ENCODE data around the gene BDP1.
A peak's percentile ranks its signal among the peaks of the same experiment; 100 is the strongest.
"Not testable (repeated sequence)": the region's sequence is repeated elsewhere in the genome, so short reads cannot be mapped to it uniquely, and the experiment has no call there.

Gene BDP1

DNA sequence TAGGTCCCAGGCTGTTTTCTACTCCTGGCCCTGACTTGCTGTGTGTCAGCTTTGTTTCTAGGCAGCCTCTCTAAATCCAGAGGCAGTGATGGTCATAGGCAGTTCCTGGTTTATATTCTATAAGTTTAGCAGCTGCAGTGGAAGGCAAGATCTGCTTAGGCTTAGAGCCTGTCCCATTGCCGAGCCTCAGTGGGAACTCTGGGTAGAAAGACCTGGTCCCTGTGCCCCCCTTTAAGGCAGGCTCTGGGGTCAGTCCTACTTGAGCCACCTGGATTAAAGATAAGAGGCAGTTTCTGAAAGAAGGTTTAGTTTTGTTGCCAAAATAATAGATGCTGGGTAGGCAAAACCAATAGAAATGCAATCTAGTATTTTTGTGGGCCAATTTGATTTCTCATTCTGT is 145.3 kb downstream of the BDP1 start:
- Histone ChIP-seq H3K4me2 (ENCODE audit: low read length) (no peak overlapping the region), H3K27ac (ENCODE audit: low read depth, low read length, poor library complexity, severe bottlenecking) (no peak overlapping the region), H3K9ac (ENCODE audit: low read length) (no peak overlapping the region)

DNA sequence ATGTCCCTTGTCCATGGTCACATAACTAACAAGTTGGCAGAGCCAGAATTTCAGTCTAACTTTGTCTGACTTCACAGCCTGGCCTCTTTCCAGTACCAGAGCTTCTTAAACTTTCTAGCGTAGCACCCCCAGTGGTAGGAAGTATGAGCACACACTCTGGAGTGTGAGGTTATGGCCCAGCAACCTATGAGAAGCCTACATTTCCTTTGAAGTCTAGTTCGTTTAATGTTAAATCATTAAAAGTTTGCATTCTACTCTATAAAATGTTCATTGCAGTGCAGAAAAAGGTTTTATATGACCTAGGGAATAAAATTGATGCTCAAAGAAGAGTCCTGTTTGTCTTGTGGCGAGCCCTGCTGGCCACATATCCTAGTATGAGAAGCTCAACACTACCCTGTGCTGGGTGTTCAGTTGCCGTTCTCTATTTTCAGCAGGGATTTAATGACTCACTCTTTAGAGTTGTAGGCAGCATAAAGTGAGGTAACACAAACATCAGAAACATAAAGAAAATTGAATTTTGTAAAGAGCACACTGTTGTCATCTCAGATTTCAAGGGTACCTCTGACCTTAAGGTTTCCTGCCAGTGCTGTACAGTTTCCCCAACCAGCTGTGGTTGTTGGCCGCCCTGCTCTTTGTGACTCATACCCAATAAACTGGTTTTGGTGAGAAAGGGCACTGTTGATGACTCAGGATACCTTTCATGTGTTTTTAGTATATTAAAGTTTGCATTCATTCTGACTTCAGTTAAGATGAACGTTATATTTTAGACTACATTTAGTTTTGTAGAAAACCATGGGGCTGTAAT is 146.0 kb downstream of the BDP1 start:
- Histone ChIP-seq H3F3A (ENCODE audit: insufficient read depth, low read length) (no peaks in the 10 kb centered on the region), H3K9me2 (ENCODE audit: low read depth, low read length) (no peaks in the 10 kb centered on the region), H3K9me3 (ENCODE audit: low read length) (no peaks in the 10 kb centered on the region), H3K36me3 (ENCODE audit: insufficient read depth, low read length) (peaks cover 75% of the 10 kb centered on the region), H2AFZ (ENCODE audit: low read length) (no peak overlapping the region), H3K4me3 (ENCODE audit: low read depth, low read length, poor library complexity, severe bottlenecking) (no peak overlapping the region), H3K9ac (ENCODE audit: low read length) (no peak overlapping the region), H3K27ac (ENCODE audit: low read depth, low read length, poor library complexity, severe bottlenecking) (no peak overlapping the region), H3K4me1 (ENCODE audit: insufficient read depth, low read length, severe bottlenecking) (no peaks in the 10 kb centered on the region), H4K20me1 (ENCODE audit: insufficient read depth, low read length) (no peaks in the 10 kb centered on the region), H3K27me3 (ENCODE audit: insufficient read depth, low read length) (no peaks in the 10 kb centered on the region), H3K79me2 (ENCODE audit: insufficient read depth, low read length) (no peaks in the 10 kb centered on the region), H3K4me2 (ENCODE audit: low read length) (no peak overlapping the region)
- TF ChIP-seq, protein P1, sequence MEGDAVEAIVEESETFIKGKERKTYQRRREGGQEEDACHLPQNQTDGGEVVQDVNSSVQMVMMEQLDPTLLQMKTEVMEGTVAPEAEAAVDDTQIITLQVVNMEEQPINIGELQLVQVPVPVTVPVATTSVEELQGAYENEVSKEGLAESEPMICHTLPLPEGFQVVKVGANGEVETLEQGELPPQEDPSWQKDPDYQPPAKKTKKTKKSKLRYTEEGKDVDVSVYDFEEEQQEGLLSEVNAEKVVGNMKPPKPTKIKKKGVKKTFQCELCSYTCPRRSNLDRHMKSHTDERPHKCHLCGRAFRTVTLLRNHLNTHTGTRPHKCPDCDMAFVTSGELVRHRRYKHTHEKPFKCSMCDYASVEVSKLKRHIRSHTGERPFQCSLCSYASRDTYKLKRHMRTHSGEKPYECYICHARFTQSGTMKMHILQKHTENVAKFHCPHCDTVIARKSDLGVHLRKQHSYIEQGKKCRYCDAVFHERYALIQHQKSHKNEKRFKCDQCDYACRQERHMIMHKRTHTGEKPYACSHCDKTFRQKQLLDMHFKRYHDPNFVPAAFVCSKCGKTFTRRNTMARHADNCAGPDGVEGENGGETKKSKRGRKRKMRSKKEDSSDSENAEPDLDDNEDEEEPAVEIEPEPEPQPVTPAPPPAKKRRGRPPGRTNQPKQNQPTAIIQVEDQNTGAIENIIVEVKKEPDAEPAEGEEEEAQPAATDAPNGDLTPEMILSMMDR (IDR thresholded peaks at IDR 0.05; ENCODE audit: low read length) = peak; percentile 73
- TF ChIP-seq EZH2 (IDR thresholded peaks at IDR 0.05; ENCODE audit: borderline replicate concordance, low read length) = no peak

More for the DNA sequence above, 145.3 kb downstream of the BDP1 start:
- Histone ChIP-seq H3F3A (ENCODE audit: insufficient read depth, low read length) (no peaks in the 10 kb centered on the region), H2AFZ (ENCODE audit: low read length) (no peak overlapping the region), H3K4me3 (ENCODE audit: low read depth, low read length, poor library complexity, severe bottlenecking) (no peak overlapping the region), H3K79me2 (ENCODE audit: insufficient read depth, low read length) (no peaks in the 10 kb centered on the region), H3K9me3 (ENCODE audit: low read length) (no peaks in the 10 kb centered on the region), H3K4me1 (ENCODE audit: insufficient read depth, low read length, severe bottlenecking) (no peaks in the 10 kb centered on the region), H4K20me1 (ENCODE audit: insufficient read depth, low read length) (no peaks in the 10 kb centered on the region), H3K9me2 (ENCODE audit: low read depth, low read length) (no peaks in the 10 kb centered on the region), H3K27me3 (ENCODE audit: insufficient read depth, low read length) (no peaks in the 10 kb centered on the region), H3K36me3 (ENCODE audit: insufficient read depth, low read length) (peaks cover 81% of the 10 kb centered on the region)
- no peak for TF ChIP-seq EZH2 (IDR thresholded peaks at IDR 0.05; ENCODE audit: borderline replicate concordance, low read length)
- TF ChIP-seq, protein P1 (IDR thresholded peaks at IDR 0.05; ENCODE audit: low read length) = no peak

DNA sequence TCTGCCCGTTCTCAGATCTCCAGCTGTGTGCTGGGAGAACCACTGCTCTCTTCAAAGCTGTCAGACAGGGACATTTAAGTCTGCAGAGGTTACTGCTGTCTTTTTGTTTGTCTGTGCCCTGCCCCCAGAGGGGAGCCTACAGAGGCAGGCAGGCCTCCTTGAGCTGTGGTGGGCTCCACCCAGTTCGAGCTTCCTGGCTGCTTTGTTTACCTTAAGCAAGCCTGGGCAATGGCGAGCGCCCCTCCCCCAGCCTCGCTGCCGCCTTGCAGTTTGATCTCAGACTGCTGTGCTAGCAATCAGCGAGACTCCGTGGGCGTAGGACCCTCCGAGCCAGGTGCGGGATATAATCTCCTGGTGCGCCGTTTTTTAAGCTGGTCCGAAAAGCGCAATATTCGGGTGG is 154.5 kb downstream of the BDP1 start:
- H3K4me3 ChIP-seq (ENCODE audit: low read depth, low read length, poor library complexity, severe bottlenecking); H3F3A ChIP-seq (ENCODE audit: insufficient read depth, low read length); H3K27me3 ChIP-seq (ENCODE audit: insufficient read depth, low read length); H3K9ac ChIP-seq (ENCODE audit: low read length); H3K4me2 ChIP-seq (ENCODE audit: low read length); H3K27ac ChIP-seq (ENCODE audit: low read depth, low read length, poor library complexity, severe bottlenecking); H3K9me3 ChIP-seq (ENCODE audit: low read length); H4K20me1 ChIP-seq (ENCODE audit: insufficient read depth, low read length); H3K79me2 ChIP-seq (ENCODE audit: insufficient read depth, low read length); H2AFZ ChIP-seq (ENCODE audit: low read length); H3K9me2 ChIP-seq (ENCODE audit: low read depth, low read length); H3K4me1 ChIP-seq (ENCODE audit: insufficient read depth, low read length, severe bottlenecking): not testable (repeated sequence)
- peaks cover 11% of the 10 kb centered on the region for H3K36me3 ChIP-seq (ENCODE audit: insufficient read depth, low read length)

DNA sequence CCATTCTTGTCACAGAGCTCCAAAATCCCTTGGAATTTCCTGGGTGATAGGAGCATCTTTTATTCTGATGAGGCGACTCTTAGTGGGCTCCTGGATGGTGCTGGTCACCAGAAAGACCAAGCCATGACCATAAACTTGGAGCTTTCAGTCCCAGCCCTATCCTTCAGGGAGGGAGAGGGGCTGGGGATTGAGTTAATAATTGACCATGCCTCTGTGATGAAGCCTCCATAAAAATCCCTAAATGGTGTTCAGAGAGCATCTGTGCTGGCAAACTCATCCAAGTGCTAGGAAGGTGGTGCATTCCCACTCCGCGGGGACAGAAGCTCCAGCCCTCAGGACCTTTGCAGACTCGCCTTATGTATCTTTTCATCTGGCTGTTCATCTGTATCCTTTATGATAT is 160.4 kb downstream of the BDP1 start:
- Histone ChIP-seq H3K9me2 (ENCODE audit: low read depth, low read length) (no peaks in the 10 kb centered on the region), H4K20me1 (ENCODE audit: insufficient read depth, low read length) (no peaks in the 10 kb centered on the region), H3K4me2 (ENCODE audit: low read length) (no peak overlapping the region), H3K4me3 (ENCODE audit: low read depth, low read length, poor library complexity, severe bottlenecking) (no peak overlapping the region), H2AFZ (ENCODE audit: low read length) (no peak overlapping the region), H3K36me3 (ENCODE audit: insufficient read depth, low read length) (peaks cover 39% of the 10 kb centered on the region), H3F3A (ENCODE audit: insufficient read depth, low read length) (no peaks in the 10 kb centered on the region), H3K9me3 (ENCODE audit: low read length) (no peaks in the 10 kb centered on the region), H3K9ac (ENCODE audit: low read length) (no peak overlapping the region), H3K79me2 (ENCODE audit: insufficient read depth, low read length) (no peaks in the 10 kb centered on the region), H3K4me1 (ENCODE audit: insufficient read depth, low read length, severe bottlenecking) (no peaks in the 10 kb centered on the region), H3K27ac (ENCODE audit: low read depth, low read length, poor library complexity, severe bottlenecking) (no peak overlapping the region), H3K27me3 (ENCODE audit: insufficient read depth, low read length) (no peaks in the 10 kb centered on the region)
- TF ChIP-seq, protein P1 (IDR thresholded peaks at IDR 0.05; ENCODE audit: low read length) = no peak
- no peak for TF ChIP-seq EZH2 (IDR thresholded peaks at IDR 0.05; ENCODE audit: borderline replicate concordance, low read length)
